GM20431 (cell line): ENCODE data around the gene ZER1.

Experiments
- in situ Hi-C: fragments of 300-500 bp; cut with MseI, MboI; formaldehyde crosslinking; loops from one replicate; pipeline ENCODE4 v1.15.0; 2020; ENCODE audit warnings: low sequenced_read_pairs; ENCODE audit not compliant: unreplicated experiment

ZER1 gene

DNA sequence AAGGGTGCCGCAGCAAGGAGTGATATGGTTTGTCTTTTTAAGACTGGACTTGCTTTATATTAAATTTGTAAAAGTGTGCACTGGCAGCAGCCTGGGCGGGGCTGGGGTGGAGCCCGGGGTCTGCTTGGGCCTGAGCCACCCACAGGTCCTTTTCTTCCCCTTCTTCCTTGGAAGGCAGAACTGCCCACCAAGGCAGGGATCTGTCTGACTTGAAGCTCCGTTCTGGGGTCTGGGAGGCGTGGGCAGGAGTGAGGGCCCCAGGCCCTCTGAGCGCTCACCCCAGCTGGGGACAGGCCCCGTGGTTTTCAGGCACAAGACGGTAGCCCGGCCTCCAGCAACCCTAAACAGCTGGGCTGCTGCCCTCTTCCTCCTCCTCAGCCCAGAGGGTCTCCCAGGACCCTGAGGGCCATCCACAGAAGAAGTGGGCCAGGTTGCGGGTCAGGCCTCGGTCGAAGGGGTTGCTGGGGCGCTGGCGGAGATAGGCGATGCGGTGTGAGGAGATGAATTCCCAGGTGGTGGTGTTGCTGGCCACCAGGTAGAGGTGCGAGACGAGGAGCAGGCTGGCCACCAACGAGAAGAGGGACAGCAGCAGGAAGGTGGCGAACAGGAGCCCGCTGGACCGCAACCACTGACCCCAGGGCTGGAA lies 50.8 kb downstream of the ZER1 start:
- in situ Hi-C loops = no loop called here

DNA sequence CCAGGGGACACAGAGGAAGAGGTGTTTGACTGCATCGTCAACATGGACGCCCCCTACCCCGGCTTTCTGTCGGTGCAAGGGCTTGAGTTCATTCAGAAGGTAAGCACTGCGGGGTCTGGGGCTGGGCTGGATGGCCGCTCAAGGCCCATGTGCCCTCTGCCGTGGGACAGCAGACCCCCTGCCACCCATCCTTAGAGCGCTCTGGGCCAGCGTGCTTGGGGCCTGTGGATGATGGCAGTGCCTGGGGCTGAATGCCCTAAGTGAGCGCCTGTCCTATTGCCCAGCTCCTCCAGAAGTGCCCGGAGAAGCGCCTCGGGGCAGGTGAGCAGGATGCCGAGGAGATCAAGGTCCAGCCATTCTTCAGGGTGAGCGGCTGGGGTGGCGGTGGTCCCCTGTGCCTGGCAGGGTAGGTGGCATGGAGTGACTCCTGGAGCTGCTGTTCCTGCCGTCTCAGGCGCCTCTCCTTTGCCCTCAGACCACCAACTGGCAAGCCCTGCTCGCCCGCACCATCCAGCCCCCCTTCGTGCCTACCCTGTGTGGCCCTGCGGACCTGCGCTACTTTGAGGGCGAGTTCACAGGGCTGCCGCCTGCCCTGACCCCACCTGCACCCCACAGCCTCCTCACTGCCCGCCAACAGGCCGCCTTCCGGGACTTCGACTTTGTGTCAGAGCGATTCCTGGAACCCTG lies 51.7 kb downstream of the ZER1 start:
- in situ Hi-C loops = no loop called here

DNA sequence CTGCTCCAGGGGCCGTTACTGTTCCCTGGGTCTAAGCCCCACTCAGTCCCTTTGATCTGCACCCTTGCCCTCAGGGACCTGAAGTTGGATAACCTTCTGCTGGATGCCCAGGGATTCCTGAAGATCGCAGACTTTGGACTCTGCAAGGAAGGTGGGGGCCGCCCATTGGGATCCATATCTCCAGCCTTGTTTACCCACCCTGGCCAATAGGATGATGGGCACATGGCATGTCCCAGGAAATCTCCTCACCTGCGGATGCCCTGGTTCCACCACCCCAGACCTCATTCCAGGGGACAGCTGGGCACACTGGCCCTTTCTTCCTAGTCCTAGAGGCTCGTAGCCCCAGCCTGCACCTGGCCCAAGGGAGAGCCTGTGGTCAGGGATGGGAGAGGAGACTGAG lies 53.3 kb downstream of the ZER1 start:
- in situ Hi-C loops = no loop called here

DNA sequence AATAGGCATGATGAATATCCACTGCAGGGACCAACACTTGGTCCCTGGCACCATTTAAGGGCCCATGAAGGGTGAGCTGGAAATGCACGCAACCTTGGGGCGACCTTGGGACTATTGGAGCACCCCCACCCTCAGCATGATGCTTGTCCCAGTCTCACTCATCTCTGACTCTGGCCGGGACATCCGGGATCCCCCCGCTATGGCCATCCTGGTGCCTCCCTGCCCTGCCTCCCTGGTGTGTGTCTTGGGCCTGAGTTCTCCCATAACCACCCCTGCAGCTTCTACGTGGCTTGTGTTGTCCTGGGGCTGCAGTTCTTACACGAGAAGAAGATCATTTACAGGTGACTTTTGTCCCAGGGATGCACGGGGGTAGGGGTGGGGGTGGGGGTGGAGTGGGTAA lies 53.7 kb downstream of the ZER1 start:
- in situ Hi-C loops = no loop called here

DNA sequence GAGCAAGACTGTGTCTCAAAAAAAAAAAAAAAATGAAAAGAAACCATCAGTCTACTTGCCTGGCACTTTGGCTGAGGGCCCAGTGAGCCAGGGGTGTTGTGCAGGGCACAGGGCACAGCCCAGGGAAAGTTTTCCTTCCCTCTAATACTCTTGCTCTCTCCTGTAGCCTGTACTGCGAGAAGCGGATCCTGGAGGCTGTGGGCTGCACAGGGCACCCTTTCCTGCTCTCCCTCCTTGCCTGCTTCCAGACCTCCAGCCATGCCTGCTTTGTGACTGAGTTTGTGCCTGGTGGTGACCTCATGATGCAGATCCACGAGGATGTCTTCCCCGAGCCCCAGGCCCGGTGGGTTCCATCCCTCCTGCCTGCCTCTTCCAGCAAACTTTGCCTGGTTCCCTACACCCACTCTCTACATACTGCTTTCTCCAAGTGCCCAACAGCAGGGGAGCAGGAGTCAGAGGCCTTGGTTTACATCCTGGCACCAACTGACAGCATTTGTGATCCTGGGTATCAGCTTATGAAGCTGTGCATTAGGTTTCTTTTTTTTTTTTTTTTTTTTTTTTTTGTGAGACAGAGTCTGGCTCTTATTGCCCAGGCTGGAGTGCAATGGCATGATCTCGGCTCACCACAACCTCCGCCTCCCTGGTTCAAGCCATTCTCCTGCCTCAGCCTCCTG lies 55.0 kb downstream of the ZER1 start:
- in situ Hi-C loops = no loop called here

DNA sequence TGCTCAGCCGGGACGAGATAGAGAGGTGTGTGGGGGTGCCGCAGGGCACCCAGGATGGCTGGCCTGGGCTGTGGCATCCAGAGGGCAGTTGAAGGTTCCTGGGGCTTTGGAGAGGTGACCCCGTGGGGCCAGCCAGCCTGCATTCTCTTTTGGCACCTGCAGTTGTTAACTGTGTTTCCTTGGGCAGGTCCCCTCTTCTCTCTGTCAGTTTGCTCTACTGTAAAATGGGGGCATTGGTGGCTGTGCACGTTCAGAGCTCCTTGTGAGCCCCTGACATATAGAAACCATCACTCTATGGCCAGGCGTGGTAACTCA lies 56.3 kb downstream of the ZER1 start:
- in situ Hi-C loops = no loop called here

DNA sequence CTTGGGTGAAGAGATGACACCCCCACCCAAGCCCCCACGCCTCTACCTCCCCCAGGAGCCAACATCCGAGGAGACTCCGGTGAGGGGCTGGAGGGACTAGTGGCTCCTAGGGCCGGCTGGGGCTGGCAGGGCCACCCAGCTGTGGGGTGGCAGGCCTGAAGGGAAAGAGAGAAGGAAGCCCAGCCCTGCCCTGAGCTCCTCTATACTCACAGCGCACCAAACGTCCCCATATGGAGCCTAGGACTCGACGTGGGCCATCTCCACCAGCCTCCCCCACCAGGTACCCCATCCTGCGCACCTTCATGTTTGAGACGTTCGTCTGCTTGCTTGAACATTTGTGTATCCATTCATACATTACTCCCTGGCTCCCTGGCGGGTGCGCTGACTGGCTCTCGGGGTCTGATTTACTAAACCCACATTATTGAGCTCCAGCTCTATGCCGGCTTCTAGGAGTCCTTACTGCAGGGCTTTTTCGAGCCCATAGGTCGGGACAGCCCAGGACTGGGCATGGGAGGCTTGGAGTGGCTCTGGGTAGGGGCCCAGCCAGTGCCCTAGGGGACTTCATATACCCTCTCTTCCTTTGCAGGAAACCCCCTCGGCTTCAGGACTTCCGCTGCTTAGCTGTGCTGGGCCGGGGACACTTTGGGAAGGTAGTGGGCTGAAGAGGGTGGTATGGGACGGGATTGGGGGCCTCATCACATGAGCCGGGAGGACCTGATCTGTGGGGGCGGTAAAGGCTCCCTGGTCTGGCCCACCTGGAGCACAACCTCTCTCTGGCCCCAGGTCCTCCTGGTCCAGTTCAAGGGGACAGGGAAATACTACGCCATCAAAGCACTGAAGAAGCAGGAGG lies 56.9 kb downstream of the ZER1 start:
- in situ Hi-C loops = no loop called here

DNA sequence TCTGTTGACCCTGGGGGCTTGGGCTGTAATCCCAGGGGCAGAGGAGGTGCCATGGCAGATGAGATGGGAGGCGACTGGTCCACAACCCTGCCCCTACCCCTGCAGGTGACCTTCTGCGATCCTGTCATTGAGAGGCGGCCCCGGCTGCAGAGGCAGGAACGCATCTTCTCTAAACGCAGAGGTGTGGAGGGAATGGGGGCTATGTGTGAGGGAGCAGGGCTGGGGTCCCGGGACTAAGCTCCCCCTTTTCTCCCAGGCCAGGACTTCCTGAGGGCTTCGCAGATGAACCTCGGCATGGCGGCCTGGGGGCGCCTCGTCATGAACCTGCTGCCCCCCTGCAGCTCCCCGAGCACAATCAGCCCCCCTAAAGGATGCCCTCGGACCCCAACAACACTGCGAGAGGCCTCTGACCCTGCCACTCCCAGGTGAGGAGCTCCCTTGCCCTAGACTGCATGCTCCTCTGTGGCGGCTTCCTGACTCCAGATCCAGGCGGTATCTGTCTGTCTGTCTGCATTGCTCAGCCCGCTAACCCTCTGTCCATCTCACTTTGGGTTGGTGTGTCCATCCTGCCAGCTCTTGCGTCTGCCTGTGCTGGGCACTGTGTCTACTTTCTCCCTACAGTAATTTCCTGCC lies 57.7 kb downstream of the ZER1 start:
- in situ Hi-C loops = no loop called here

DNA sequence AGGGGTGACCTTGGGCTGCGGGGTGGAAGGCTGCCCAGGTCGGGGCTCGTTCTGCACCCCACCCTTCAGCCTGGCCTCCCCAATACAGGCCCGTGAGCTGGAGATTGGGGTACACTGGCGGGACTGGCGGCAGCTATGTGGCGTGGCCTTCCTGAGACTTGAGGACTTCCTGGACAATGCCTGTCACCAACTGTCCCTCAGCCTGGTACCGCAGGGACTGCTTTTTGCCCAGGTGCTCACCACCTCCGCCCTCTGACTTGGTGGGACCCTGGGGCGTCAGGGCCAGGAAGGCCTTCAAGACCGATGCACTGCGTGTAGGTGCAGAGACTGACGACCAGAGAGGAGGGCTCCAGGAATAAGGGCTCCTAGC lies 58.3 kb downstream of the ZER1 start:
- in situ Hi-C loops = no loop called here

DNA sequence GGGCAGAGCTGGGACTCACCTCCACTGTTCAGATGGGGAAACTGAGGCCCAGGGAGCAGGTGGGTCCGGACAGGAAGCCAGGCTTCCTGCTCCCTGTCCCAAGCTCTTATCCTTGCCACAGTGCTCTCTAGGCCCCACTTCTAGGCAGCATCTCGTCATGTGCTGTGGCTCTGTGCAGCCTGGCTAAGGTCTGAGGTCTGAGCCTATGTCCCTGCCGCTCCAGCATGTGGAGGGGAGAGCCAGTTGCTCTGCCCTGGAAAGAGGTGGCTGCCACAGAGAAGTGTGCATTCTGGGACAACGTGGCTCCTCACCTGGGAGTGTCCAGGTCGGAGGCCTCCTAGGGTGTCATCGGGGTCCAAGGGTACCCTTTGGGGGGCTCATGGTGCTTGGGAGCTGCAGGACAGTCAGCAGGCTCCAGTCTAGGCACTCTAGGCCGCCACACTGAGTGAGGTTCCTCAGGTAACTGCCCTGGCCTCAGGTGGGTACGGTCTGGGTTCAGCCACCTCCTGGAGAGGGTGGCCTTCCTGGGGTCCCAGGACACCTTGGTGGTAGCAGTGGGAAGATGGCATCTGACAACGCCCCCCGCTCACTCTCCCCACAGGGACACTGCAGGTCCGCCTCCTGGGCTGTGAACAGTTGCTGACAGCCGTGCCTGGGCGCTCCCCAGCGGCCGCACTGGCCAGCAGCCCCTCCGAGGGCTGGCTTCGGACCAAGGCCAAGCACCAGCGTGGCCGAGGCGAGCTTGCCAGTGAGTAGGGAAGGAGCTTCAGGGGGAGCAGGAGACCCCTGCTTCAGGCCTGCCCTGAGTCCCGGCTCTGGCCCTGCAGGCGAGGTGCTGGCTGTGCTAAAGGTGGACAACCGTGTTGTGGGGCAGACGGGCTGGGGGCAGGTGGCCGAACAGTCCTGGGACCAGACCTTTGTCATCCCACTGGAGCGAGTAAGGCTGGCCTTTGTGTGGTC lies 59.0 kb downstream of the ZER1 start:
- in situ Hi-C loops = no loop called here

DNA sequence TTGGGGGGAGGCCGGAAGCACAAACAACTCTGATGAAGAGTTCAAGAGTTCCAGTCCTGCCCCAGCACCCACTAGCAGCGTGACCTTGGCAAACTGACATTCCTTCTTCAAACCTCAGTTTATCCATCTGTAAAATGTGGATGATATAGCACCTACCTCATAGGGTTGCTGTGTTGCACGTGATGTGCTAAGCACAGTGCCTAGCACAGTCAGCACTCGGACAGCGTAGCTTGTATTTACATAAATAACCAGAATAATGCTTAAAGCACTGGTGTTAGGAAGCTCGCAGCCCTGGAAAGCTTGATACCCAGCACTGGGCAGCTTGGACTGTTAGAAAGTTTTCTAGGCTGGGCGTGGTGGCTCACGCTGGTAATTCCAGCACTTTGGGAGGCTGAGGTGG lies 64.3 kb downstream of the ZER1 start:
- in situ Hi-C loops = no loop called here

DNA sequence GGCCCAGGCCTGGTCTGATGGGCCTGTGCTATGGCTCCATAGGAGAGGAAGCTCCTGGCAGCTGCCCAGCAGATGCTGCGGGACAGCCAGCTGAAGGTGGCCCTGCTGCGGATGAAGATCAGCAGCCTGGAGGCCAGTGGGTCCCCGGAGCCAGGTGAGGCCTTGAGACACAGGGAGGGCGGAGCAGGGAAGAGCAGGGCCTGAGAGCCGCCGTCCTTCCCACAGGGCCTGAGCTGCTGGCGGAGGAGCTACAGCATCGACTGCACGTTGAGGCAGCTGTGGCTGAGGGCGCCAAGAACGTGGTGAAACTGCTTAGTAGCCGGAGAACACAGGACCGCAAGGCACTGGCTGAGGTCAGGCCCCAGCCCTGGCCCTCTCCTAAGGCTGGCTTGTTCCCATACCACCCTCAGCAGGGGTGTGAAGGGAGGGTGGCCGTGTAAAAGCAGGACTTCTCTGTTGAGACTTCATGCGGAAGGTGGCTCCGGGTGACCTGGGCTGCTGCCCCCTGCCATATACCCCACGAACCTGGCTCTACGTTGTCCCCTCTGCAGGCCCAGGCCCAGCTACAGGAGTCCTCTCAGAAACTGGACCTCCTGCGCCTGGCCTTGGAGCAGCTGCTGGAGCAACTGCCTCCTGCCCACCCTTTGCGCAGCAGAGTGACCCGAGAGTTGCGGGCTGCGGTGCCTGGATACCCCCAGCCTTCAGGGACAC lies 64.9 kb downstream of the ZER1 start:
- in situ Hi-C loops = no loop called here

DNA sequence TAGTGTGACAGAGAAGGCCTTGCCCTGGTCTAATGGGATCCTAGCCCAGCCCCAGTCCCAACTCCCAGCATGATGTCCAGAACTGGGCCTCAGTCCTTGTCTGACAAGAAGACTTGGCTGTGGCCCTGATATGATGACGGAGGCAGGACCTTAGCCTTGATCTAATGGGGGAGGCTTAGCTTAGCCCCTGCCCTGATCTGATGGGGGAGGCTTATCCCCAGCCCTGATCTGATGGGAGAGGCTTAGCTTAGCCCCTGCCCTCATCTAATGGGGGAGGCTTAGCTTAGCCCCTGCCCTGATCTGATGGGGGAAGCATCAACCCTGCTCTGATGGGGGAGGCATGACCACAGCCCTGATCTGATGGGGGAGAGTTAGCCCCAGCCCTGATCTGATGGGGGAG lies 65.7 kb downstream of the ZER1 start:
- in situ Hi-C loops = no loop called here

DNA sequence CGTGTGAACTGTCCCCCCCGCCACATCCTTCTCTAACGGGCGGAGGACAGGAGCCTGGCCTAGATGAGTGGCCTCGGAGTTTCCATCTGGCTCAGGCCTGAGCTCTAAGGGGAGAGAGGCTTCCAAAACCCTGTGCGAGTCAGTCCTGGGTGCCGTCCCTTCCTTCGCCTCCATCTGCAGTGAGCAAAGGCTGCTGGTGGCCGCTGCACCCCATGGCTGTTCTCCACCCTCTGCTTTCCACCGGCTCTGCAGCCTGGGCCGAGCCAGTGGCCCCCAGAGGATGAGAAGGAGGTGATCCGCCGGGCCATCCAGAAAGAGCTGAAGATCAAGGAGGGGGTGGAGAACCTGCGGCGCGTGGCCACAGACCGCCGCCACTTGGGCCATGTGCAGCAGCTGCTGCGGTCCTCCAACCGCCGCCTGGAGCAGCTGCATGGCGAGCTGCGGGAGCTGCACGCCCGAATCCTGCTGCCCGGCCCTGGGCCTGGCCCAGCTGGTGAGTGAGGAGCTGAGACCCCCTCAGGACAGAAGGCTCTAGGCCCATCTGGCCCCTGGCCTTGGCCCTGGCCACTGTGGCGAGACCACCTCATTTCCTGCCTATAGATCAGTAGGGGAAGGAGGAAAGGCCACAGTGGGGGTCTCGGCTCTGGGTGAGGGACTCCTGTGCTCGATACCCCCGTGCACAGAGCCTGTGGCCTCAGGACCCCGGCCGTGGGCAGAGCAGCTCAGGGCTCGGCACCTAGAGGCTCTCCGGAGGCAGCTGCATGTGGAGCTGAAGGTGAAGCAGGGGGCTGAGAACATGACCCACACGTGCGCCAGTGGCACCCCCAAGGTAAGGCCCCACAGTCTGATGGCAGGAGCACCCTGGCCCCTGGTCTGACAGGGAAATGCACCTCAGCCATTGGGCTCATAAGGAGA lies 66.4 kb downstream of the ZER1 start:
- in situ Hi-C loops = no loop called here

DNA sequence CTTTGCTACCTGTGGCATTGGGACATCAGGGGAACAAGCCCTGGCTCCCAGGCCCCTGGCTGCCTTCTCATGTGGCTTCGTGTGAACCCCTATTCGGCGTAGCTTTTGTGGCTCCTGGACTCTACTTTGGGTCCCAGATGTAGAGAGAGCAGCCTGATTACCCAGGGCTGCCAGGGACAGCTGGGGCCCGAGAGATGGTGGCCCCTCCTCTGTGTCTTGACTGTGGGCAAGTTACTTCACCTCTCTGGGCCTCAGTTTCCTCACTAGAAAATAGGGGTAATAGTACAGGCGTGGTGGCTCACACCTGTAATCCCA lies 67.4 kb downstream of the ZER1 start:
- in situ Hi-C loops = no loop called here

DNA sequence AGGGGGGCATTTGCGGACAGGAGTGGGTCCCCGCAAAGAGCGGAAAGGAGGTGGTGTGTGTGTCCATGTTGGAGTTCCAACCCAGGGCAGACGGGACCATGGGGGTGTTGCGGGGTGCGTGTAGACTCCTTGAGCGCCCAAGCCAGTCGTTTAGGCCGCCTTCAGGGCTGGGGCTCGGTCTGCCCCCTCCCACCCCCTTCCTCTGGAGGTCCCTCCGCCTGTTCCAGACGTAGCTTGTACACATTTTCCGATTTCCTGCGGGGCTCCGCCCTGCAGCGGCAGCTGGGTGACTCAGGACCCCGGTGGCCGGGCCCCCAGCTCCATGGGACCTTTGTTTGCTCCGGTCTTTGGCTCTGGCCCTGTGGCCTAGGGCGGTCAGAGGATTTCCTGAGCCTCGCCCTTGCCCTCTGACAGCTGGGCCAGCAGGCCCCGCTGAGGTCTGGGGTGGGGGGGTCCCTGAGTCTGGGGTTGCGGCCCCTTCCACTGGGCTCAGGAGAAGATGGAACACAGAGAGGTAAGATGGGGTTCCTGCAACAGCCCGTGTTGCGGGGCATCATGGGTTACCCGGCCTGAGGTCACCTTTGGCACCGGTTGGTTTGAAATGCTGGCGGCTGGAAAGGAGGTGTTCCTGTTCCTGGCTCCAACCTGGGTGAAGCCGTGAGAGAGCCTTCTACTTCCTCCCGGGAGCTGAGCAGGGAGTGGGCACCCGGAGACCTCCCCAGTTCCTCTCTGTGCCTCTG lies 67.9 kb downstream of the ZER1 start:
- in situ Hi-C loops = no loop called here

DNA sequence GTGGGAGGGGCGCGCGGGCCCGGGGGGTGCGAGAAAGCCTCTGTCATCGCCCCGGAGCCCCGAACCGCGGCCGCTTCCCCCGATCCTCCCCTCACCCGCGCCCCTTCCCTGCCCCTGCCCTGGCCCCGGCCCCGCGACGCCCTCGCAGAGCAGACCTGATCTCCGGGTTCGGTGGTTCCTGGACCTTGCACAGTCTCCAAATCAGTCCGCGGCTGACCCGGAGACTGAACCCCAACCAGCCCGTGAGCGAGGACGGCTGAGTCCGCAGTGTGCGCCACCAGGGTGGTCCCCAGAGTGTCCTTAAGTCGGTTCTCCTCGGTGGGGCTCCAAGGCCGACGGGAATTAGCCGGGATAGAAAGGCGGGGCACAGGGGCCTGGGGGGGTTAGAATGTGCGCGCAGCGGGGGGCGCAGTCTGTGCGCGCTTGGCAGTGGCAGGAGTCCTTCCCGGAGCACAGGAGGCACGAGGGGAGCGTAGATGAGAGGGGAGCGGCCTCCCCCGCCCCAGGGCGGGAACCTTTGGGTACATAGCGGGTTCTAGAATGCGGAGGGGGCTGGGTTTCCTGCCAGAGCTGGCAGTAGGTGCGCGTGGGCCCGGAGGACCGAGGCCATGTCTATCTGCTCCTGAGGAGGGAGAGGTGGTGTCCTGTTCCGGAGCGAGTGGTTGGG lies 68.6 kb downstream of the ZER1 start:
- in situ Hi-C loops = no loop called here
